Measurements from ENCODE around the gene TMEM53.

The TMEM53 gene

DNA sequence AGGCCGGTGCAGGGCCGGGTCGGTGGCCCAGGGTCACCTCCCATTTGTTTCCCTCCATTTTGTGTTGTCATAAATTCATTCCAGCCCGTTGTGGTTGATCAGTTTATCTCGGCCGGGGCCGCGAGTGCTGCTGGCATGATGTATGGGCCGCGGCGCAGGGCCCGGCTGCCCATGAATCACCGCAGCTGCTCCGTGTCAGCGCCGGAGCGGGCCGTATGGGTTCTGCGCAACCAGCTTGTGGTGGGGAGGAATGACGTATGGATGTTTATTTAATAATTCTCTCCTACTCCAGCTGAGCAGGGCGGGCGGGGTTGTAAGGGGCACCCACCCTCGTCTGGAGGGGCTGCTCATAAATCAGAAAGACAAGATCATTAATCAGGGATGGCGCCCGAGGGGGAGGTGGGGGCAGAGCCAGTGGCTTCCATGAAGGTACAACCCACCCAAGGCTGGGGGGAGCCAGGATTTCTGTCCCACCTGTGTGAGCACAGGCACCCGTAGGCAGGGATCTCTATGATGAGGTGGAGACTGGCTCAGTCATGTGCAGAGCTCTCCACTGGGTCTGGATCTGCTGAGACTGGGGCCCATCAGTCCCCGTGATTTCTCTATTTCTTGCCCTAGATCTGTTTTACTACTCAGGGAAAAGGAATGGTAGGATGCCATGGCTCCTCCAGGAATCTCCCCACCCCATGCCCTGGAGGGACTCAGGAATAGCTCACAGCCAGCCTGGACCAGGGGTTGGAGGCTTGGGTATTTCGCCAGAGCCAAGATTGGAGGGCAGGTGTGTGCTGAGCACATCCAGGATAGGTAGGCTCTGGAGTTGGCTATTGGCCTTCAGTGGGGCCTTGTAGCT lies 27.8 kb downstream of the TMEM53 start:
- no peak for DNase-seq (ENCODE audit: extremely low spot score)
- ChIA-PET CTCF (interaction anchor here (0.8 to 8.6 kb wide), 7 partner anchors 9 to 85 kb away, joined by 3 to 204 read pairs (median 3); no protein-coding TSS in a partner anchor), POLR2A (interaction anchor here (1.2 kb wide), 1 partner anchor 15 kb away, joined by 4 read pairs; no protein-coding TSS in a partner anchor)
- TF ChIP-seq, protein P1, sequence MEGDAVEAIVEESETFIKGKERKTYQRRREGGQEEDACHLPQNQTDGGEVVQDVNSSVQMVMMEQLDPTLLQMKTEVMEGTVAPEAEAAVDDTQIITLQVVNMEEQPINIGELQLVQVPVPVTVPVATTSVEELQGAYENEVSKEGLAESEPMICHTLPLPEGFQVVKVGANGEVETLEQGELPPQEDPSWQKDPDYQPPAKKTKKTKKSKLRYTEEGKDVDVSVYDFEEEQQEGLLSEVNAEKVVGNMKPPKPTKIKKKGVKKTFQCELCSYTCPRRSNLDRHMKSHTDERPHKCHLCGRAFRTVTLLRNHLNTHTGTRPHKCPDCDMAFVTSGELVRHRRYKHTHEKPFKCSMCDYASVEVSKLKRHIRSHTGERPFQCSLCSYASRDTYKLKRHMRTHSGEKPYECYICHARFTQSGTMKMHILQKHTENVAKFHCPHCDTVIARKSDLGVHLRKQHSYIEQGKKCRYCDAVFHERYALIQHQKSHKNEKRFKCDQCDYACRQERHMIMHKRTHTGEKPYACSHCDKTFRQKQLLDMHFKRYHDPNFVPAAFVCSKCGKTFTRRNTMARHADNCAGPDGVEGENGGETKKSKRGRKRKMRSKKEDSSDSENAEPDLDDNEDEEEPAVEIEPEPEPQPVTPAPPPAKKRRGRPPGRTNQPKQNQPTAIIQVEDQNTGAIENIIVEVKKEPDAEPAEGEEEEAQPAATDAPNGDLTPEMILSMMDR (IDR thresholded peaks at IDR 0.05; ENCODE audit: control extremely low read depth, extremely low read depth, low read depth, missing control alignments) = no peak

DNA sequence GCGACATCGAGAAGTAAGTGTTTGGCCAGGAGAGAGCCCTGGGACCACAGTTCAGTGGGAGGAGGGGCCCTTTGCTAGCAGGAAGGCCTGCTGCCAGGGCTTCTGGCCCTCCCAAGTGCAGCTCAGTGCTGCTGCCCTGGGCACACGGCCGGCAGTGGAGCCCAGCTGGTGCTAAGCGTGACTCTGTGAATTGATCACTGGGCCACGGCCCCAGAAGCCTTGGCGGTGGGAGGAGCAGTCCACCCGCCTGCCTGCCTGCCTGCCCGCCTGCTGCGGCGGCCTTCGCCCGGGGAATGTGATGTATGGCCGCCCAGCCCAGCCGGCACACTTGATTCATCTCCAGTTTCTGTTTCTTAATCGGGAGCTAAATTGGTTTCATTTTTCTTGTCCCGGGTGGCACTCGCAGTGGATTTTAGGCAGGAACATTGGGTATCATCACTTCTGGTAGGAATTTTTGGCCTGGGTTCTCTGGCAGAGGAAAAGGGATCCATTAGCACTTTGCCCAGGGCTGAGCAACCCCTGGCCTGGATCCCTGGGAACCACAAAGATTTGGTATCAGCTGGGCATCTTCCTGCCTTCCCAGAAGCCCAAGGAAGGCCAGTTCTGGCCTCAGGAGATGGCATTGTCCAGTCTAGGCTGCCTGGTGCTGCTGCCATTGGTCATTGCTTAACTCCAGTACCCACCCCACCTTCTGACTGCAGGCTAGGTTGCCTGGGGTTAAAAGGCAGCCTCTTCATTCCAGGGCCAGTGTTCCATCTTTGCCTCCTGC lies 28.6 kb downstream of the TMEM53 start:
- POLR2A ChIA-PET = no interaction called here
- TF ChIP-seq, protein P1 (IDR thresholded peaks at IDR 0.05; ENCODE audit: control extremely low read depth, extremely low read depth, low read depth, missing control alignments) = no peak
- DNase-seq (ENCODE audit: extremely low spot score) = no peak
- CTCF ChIA-PET = interaction anchor here (1.4 to 8.6 kb wide), 3 partner anchors 8 to 35 kb away, joined by 3 to 204 read pairs (median 5); no protein-coding TSS in a partner anchor

DNA sequence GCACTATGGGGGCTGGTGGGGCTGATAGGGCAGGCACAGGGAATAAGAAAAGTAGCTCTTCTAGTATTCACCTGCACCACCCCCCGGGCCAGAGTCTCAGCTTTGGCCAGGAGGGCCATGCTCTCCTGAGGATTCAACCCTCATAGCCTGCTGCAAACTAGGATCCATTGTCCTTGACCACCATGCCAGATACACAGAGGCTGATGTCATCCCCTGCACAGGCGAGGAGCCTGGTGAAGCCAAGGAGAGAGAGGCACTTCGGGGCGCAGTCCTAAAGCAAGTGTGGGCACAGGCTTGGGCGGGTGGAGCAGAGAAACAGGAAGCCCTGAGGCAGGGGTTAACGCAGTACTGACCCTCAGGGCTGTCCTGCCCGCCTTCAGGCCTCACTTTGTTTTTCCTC lies 29.5 kb downstream of the TMEM53 start:
- CTCF ChIA-PET = no interaction called here
- DNase-seq (ENCODE audit: extremely low spot score) = no peak
- TF ChIP-seq, protein P1 (IDR thresholded peaks at IDR 0.05; ENCODE audit: control extremely low read depth, extremely low read depth, low read depth, missing control alignments) = no peak
- POLR2A ChIA-PET = no interaction called here

DNA sequence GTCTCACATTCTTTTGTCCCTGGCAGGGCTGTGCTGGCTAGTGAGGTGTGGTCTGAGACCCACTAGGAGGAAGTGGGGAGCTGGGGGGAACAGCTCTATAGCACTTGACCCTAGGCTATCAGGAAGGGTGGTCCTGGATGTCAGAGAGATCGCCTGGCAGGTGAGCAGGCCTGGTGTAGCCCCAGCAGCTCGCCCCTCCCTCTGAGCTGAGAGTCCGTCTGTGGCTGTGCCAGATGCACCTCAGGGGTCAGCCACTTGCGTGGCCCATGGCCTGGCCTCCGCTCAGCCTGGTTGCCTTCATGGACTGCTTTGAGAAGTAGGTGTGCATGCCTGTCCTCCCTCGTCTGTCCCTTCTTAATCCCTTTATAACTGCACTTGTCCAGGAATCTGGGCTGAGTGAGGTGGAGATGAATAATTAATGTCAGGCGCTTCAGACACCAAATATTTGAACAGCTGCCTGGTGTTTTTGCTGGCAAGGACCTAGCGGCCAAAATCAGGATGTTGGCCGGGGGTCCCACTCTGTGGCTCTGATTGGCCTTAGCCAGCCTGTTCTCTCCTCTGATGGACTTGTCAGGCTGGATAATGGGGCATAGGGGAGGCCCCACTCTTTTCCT lies 30.5 kb downstream of the TMEM53 start:
- no peak for DNase-seq (ENCODE audit: extremely low spot score)
- TF ChIP-seq, protein P1 (IDR thresholded peaks at IDR 0.05; ENCODE audit: control extremely low read depth, extremely low read depth, low read depth, missing control alignments) = no peak
- ChIA-PET POLR2A (interaction anchor here (0.9 kb wide), 1 partner anchor 13 kb away, joined by 3 read pairs; no protein-coding TSS in a partner anchor), CTCF (interaction anchor here (1.0 to 13.8 kb wide), 2 partner anchors 6 to 15 kb away, joined by 3 to 204 read pairs; no protein-coding TSS in a partner anchor)

DNA sequence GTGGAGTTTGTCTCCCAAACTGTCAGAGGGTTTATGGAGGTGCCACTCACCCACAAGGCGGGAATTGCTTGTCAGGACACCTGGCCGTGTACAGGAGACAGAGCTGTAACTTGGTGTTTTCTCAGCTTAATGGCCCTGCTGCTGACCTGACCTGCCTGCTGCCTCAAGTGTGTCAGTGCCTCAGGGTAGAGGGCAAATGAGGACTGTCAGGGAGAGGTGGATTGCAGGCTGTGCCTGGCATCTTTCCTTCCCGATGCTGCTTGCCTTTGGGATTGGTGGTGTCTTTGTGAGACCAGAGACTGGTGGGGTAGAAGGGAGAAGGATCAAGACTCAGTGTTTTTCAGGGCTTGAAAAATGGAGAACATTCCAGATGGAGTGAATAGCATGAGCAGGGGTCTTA lies 31.4 kb downstream of the TMEM53 start:
- no peak for DNase-seq (ENCODE audit: extremely low spot score)
- ChIA-PET CTCF (interaction anchor here (1.0 to 13.8 kb wide), 6 partner anchors 7 to 40 kb away, joined by 3 to 204 read pairs (median 8); no protein-coding TSS in a partner anchor), POLR2A (interaction anchor here (0.9 to 2.1 kb wide), 3 partner anchors 9 to 12 kb away, joined by 3 to 8 read pairs (median 3); no protein-coding TSS in a partner anchor)
- TF ChIP-seq, protein P1 (IDR thresholded peaks at IDR 0.05; ENCODE audit: control extremely low read depth, extremely low read depth, low read depth, missing control alignments) = no peak

DNA sequence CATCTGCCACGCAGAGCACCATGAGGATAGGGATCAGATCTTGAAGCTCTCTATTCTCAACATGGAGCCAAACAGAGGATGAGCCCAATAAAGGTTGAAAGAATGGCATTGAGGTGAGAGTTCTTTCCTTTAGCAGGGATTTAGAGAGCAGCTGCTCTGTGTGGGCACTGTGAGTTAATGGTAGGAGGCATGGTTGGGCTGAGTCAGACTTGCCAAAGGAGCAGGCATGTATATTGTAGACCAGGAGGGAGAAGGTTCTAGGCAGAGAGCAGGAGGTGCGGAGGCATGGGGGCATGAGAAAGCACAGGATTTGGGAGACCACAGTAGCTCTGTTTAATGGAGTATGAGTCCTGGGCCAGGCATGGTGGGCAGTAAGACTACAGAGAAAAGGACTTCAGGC lies 32.0 kb downstream of the TMEM53 start:
- TF ChIP-seq, protein P1 (IDR thresholded peaks at IDR 0.05; ENCODE audit: control extremely low read depth, extremely low read depth, low read depth, missing control alignments) = no peak
- no peak for DNase-seq (ENCODE audit: extremely low spot score)
- ChIA-PET CTCF (interaction anchor here (0.7 to 13.8 kb wide), 6 partner anchors 7 to 70 kb away, joined by 3 to 204 read pairs (median 8); no protein-coding TSS in a partner anchor), POLR2A (interaction anchor here (1.1 to 2.1 kb wide), 2 partner anchors 8 to 10 kb away, joined by 3 to 8 read pairs; no protein-coding TSS in a partner anchor)
